ENCODE results near the gene ZNF681.
A peak's percentile ranks its signal among the peaks of the same experiment; 100 is the strongest.

ZNF681 gene
- 5.4 to 26.8 (median 10.4) reads per million in 9 experiments for total RNA-seq

- H3K27ac Mint-ChIP-seq, result peak within 1 kb of the TSS; percentile 98
- peaks cover 19% of the 10 kb centered on the region for H3K36me3 Mint-ChIP-seq (ENCODE audit: insufficient read depth)
- peaks cover 26 to 31% of the 10 kb centered on the region in 2 donors for H3K4me1 Mint-ChIP-seq (ENCODE audit: low read depth in 2 of 2)
- peak within 1 kb of the TSS; percentile 91 to 96 for H3K4me3 Mint-ChIP-seq
- DNase-seq (peak; percentile 80 to 83 (median 82)), ATAC-seq (replicated peaks) (peak; percentile 86)
- H3K9me3 Mint-ChIP-seq, result peaks cover 0 to 5% of the 10 kb centered on the region in 2 donors
- H3K27me3 Mint-ChIP-seq, result no peaks in the 10 kb centered on the region
Measured at GRCh38 chr19:23758187-23759074, at the start of gene ZNF681. Gene ZNF681, minus strand, starts transcription at chr19:23758891. Its CDS starts 142 bp downstream, at chr19:23758749.

DNA sequence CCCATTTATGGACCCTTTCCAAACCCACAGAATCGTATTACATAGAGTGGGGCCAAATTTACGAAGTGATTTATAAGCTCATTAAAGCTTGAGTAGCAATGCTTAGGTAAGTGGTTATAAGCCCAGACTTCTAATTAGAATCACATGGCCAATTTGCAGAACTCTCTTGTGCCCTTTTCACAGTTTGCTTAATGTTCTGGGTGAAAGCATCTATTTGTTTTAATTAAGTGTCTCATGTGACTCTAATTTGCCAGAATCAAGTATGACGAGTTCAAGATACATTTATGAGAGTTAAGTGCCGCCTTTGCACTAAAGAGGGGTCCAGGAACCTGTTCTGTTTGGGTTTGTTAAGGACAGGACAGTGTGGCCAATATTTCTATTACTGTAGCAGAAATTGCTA lies 46.0 kb upstream of the ZNF681 start:
- H3K36me3 Mint-ChIP-seq (ENCODE audit: insufficient read depth), result no peaks in the 10 kb centered on the region
- H3K4me3 Mint-ChIP-seq, result no peak overlapping the region
- ATAC-seq (replicated peaks), result no peak
- H3K4me1 Mint-ChIP-seq (ENCODE audit: low read depth in 2 of 2), result peaks cover 5 to 7% of the 10 kb centered on the region in 2 donors
- H3K9me3 Mint-ChIP-seq, result no peaks in the 10 kb centered on the region
- no peaks in the 10 kb centered on the region for H3K27me3 Mint-ChIP-seq
- no peak overlapping the region for H3K27ac Mint-ChIP-seq
- no peak for DNase-seq

- no peaks in the 10 kb centered on the region for H3K36me3 Mint-ChIP-seq (ENCODE audit: insufficient read depth)
- no peak for DNase-seq
- peak overlapping the region; percentile 77 to 92 for H3K27ac Mint-ChIP-seq
- H3K4me1 Mint-ChIP-seq (ENCODE audit: low read depth in 2 of 2), result peaks cover 11 to 14% of the 10 kb centered on the region in 2 donors
- ATAC-seq (replicated peaks), result no peak
- peak overlapping the region; percentile 54 to 57 for H3K4me3 Mint-ChIP-seq
- H3K27me3 Mint-ChIP-seq, result no peaks in the 10 kb centered on the region
- no peaks in the 10 kb centered on the region for H3K9me3 Mint-ChIP-seq
Measured at GRCh38 chr19:23802290-23802689, 43.6 kb upstream of the ZNF681 start.

DNA sequence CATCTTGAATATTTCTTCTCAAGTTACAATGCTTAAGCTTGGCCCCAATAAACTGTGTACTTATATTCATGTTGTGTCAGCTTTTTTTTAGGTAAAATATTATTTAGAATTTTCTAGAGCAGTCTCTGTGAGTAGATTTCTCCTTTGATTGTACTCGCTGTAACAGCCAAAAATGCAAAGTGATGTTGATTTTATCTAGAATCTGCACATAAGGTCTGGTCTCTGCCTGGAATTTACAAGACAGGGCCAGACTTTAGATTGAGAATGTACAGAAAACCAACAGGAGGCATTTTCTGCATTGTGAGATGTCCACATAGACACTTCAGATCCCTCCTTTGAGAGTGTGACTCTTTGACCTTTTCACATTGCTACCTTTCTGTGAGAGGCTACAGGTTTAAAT lies 43.1 kb upstream of the ZNF681 start:
- Mint-ChIP-seq H3K4me3 (peak overlapping the region; percentile 54 to 57), H3K4me1 (ENCODE audit: low read depth in 2 of 2) (peaks cover 11 to 14% of the 10 kb centered on the region in 2 donors), H3K27me3 (no peaks in the 10 kb centered on the region), H3K36me3 (ENCODE audit: insufficient read depth) (no peaks in the 10 kb centered on the region), H3K9me3 (no peaks in the 10 kb centered on the region), H3K27ac (peak overlapping the region; percentile 77 to 92)
- no peak for ATAC-seq (replicated peaks)
- DNase-seq, result no peak

DNA sequence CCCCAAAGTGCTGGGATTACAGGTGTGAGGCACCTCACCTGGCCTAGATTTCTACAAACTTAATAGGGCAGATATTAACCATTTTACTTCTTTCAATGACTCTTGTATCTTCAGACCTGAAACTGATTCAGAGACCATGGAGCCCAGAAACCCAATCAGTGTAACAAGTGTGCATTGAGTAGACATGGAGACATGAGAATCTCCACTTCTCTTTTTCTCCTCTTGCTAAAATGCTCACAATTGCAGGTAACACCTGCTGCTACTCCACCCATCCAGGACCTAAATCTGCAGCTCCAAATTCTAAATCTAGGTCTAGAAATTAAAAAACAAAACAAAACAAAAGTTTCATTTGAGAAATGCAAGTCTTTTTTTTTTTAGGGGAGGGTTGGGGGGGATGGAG lies 42.2 kb upstream of the ZNF681 start:
- Mint-ChIP-seq H3K9me3 (no peaks in the 10 kb centered on the region), H3K27ac (peak overlapping the region; percentile 80 to 92), H3K27me3 (no peaks in the 10 kb centered on the region), H3K4me1 (ENCODE audit: low read depth in 2 of 2) (peaks cover 11 to 14% of the 10 kb centered on the region in 2 donors), H3K36me3 (ENCODE audit: insufficient read depth) (no peaks in the 10 kb centered on the region), H3K4me3 (peak overlapping the region in 1 of 2 donors; percentile 70)
- DNase-seq, result no peak
- no peak for ATAC-seq (replicated peaks)

DNA sequence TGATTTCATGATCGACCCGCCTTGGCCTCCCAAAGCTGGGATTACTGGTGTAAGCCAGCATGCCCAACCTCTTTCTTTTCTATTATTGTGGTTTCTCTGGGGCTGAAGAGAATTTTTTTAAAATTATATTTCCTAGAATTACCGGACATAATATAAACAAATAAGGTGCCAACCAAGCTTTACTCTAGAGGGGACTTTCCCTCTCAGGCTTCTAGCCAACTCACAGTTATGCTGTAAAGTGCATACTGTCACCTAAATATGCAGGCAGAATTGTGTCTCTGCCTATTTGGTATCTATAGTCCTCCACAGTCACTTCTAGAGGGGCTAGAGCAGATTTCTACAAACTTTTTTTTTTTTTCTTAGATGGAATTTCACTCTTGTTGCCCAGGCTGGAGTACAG lies 41.6 kb upstream of the ZNF681 start:
- DNase-seq, result no peak
- ATAC-seq (replicated peaks), result peak; percentile 45
- Mint-ChIP-seq H3K27ac (peak overlapping the region; percentile 80 to 92), H3K36me3 (ENCODE audit: insufficient read depth) (no peaks in the 10 kb centered on the region), H3K27me3 (no peaks in the 10 kb centered on the region), H3K4me3 (peak overlapping the region; percentile 70 to 75), H3K4me1 (ENCODE audit: low read depth in 2 of 2) (peaks cover 11 to 14% of the 10 kb centered on the region in 2 donors), H3K9me3 (no peaks in the 10 kb centered on the region)

DNA sequence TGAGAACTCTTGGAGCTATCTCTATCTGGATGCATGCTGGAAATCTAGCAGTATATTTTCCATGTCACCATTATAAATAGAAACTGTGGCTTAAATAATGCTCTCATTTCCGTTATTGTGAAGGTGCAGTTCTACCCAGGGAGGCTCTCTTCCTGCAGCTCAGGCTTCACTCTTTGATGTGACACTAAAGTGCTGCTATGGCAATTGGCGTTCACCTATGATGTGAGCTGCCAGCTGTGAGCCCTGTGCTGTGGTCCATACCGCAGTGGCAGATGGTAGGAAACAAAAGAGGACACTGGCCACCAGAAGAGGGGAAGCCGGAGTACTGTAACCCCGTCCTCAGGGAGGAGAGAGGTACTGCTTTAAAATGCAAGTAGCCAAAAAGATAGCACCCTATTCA lies 40.6 kb upstream of the ZNF681 start:
- H3K4me1 Mint-ChIP-seq (ENCODE audit: low read depth in 2 of 2), result peaks cover 11 to 14% of the 10 kb centered on the region in 2 donors
- no peaks in the 10 kb centered on the region for H3K9me3 Mint-ChIP-seq
- H3K36me3 Mint-ChIP-seq (ENCODE audit: insufficient read depth), result no peaks in the 10 kb centered on the region
- peak overlapping the region; percentile 80 to 92 for H3K27ac Mint-ChIP-seq
- peak overlapping the region; percentile 70 to 75 for H3K4me3 Mint-ChIP-seq
- ATAC-seq (replicated peaks) (peak; percentile 95), DNase-seq (peak; percentile 3 to 13 (median 12))
- H3K27me3 Mint-ChIP-seq, result no peaks in the 10 kb centered on the region

DNA sequence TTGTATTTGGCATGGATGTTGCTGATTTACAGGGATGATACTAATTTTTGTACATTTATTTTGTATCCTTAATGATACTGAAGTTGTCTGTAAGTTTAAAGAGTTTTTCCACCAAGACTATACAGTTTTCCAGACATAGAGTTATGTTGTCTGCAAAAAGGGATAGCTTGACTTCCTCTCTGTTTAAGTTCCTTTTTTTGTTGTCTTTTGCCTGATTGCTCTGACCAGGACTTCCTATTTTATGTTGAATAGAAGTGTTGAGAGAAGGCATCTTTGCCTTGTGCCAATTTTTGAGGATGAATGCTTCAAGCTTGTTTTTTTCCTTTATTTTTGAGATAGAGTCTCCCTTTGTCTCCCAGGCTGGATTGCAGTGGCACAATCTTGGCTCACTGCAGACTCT lies 36.8 kb upstream of the ZNF681 start:
- Mint-ChIP-seq H3K9me3 (no peaks in the 10 kb centered on the region), H3K27me3 (no peaks in the 10 kb centered on the region), H3K4me3 (no peak overlapping the region), H3K4me1 (ENCODE audit: low read depth in 2 of 2) (peaks cover 7 to 9% of the 10 kb centered on the region in 2 donors), H3K36me3 (ENCODE audit: insufficient read depth) (peaks cover 7% of the 10 kb centered on the region), H3K27ac (no peak overlapping the region)
- no peak for DNase-seq
- no peak for ATAC-seq (replicated peaks)

DNA sequence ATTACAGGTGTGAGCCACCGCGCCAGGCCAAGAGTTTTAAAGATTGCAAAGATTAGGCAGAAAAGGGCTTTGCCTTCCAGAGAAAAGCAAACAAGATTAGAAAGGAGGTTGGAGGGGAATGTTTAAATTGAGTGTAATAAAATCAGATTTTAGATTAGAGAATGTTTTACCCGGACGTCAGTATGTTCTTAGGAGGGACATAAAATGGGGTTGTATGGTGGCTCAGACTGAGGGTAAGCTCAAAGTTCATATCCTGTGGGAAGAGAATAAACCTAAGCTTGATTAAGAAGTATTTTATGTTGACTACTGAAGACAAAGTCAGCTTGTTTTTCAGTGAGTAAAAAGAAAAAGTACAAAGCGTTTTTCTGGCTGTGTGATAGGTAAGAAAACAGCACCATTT lies 34.1 kb upstream of the ZNF681 start:
- no peaks in the 10 kb centered on the region for H3K4me1 Mint-ChIP-seq (ENCODE audit: low read depth in 2 of 2)
- peak overlapping the region in 1 of 2 donors; percentile 15 for H3K27ac Mint-ChIP-seq
- no peaks in the 10 kb centered on the region for H3K27me3 Mint-ChIP-seq
- peaks cover 7% of the 10 kb centered on the region for H3K36me3 Mint-ChIP-seq (ENCODE audit: insufficient read depth)
- ATAC-seq (replicated peaks) (no peak), DNase-seq (no peak)
- H3K9me3 Mint-ChIP-seq, result no peaks in the 10 kb centered on the region
- no peak overlapping the region for H3K4me3 Mint-ChIP-seq

DNA sequence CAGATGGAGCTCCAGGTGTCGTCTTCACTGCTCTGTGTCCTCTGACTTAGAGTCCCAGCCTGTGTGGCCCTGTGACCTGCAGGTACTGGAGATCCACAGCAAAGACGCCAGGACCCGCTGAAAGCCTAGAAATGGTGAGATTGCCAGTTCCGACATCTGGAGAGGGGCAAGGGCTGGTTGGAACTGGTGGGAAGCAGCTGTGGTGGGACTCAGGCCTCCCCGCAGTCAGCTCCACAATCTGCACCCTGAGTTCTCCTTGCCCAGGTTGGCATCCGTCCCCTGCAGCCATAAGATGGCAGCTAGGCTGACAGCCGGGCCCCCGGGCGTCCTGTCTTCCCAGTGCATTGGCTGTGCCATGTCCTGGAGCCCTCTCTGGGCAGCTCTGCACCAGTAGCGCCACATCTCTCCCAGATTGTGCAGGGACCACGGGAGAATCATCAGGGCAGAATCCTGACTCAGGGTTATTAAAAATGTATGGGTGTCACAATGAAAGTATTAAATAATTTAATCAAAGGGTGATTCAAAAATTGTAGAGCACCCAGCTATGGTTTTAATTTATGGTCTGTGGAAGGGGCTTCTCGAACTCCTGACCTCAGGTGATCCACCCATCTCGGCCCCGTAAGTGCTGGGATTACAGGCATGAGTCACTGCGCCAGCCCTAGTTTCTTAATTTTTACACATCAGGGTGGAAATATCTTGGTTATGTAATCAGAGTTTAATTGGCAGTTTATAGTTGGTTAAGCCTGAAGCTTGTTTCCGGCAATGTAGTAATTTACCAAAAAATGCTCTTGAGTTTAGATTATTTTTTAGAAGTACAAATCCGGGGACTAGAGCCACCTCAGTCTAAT lies 32.2 kb upstream of the ZNF681 start:
- ATAC-seq (replicated peaks) (no peak), DNase-seq (no peak)
- no peaks in the 10 kb centered on the region for H3K27me3 Mint-ChIP-seq
- no peak overlapping the region for H3K4me3 Mint-ChIP-seq
- H3K27ac Mint-ChIP-seq, result no peak overlapping the region
- H3K36me3 Mint-ChIP-seq (ENCODE audit: insufficient read depth), result peaks cover 7% of the 10 kb centered on the region
- H3K9me3 Mint-ChIP-seq, result no peaks in the 10 kb centered on the region
- H3K4me1 Mint-ChIP-seq (ENCODE audit: low read depth in 2 of 2), result no peaks in the 10 kb centered on the region

DNA sequence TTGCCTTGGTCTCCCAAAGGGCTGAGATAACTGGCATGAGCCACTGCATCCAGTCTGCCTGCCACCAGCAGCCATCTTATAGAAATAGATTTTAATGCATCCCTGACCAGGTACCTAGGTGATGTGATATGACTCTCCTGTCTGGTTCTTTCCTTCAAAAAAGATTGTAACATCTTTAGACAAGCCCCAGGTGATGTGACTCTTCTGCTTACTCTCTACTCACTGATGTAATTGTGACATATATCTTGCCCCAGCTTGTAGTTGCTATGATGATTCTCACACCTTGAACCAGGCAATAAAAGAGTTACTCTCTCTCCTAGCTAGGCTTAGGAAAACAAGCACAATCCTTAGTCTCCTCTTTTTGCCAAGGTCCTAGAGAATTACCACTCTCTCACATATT lies 30.6 kb upstream of the ZNF681 start:
- H3K27me3 Mint-ChIP-seq, result no peaks in the 10 kb centered on the region
- DNase-seq, result no peak

GRCh38 chr19:23788411-23788810 lies 29.7 kb upstream of the ZNF681 start:
- Mint-ChIP-seq H3K36me3 (ENCODE audit: insufficient read depth) (peaks cover 7% of the 10 kb centered on the region), H3K27me3 (no peaks in the 10 kb centered on the region), H3K27ac (no peak overlapping the region), H3K4me3 (no peak overlapping the region), H3K9me3 (no peaks in the 10 kb centered on the region), H3K4me1 (ENCODE audit: low read depth in 2 of 2) (no peaks in the 10 kb centered on the region)
- ATAC-seq (replicated peaks) (no peak), DNase-seq (no peak)

More for the DNA sequence above, 30.6 kb upstream of the ZNF681 start:
- ATAC-seq (replicated peaks), result no peak
- Mint-ChIP-seq H3K36me3 (ENCODE audit: insufficient read depth) (peaks cover 7% of the 10 kb centered on the region), H3K4me3 (no peak overlapping the region), H3K27ac (no peak overlapping the region), H3K9me3 (no peaks in the 10 kb centered on the region), H3K4me1 (ENCODE audit: low read depth in 2 of 2) (no peaks in the 10 kb centered on the region)

DNA sequence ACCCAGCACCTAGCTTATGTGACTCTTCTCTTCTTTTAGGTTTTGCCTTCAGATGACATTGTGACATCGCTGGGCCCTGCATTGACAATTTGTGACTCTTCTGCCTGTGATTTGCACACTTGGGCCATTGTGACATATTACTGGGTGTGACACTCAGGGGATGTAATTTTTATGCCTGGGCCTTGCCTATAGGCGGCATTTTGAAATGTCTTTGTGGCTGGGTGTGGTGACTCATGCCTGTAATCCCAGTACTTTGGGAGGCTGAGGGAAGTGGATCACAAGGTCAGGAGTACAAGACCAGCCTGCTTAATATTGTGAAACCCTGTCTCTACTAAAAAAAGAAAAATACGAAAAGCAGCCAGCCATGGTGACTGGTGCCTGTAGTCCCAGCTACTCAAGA lies 28.4 kb upstream of the ZNF681 start:
- Mint-ChIP-seq H3K4me1 (ENCODE audit: low read depth in 2 of 2) (no peaks in the 10 kb centered on the region), H3K27me3 (no peaks in the 10 kb centered on the region), H3K4me3 (no peak overlapping the region), H3K9me3 (no peaks in the 10 kb centered on the region), H3K36me3 (ENCODE audit: insufficient read depth) (peaks cover 3% of the 10 kb centered on the region), H3K27ac (no peak overlapping the region)
- DNase-seq (no peak), ATAC-seq (replicated peaks) (no peak)

Data from effector memory CD8-positive, alpha-beta T cell (primary cell).